IPS DF 19.7 (cell line): ENCODE measurements around the gene RBM6.

ENCODE experiments used
- DNase-seq: peaks from one replicate; pipeline ENCODE4 v3.0.0-alpha.2; 2013; ENCODE audit warnings: low read depth, low spot score

Gene RBM6

DNA sequence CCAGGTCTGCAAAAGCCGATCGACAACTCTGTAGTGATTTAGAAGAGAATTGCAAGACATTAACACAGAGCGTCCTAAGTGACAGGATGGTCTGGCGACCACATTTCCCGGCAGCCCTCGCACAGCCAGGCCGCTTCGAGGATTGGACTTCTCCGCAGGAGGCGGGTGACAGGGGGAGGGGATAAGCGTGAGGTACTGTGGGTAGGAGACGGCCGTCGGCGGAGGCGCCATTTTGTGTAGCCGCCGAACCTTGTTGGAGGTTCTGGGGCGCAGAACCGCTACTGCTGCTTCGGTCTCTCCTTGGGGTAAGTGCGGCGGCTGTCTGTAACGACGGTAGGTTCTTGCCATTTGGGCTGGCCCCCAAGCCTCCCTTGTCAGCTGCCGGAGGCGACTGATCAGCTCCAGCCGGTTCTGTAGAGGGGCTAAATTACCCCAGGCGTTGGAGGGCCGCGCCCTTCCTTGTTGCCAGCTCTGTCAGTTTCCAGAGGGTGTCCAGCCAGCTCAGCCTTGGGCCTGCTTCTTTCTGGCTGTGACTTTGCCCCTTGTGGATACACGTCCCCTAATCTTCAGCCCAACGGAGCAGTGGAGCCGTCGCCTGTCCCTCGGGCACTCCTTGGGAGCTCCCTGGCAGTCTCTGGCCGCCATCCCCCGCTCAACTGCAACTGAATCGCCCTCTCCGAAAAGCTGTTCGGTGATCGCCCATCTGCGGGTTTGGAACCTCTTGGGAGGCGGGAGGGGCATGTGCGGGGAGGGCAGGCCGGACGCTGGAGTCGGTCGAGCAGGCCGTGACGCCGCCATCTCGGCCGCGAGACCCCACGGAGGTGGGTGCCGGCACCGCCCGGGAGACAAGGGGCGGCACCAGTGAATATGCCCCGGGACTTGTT, 149.0 kb downstream of the RBM6 start, which contains the start of gene RBM5:
Gene RBM5 (plus strand): TSS at position 195 of the 884 bp plus-strand sequence. CDS start 1,516 bp downstream, outside the sequence.
- peak; percentile 72 for DNase-seq

- no peak for DNase-seq
Observed at GRCh38 chr3:50089609-50089945, 149.6 kb downstream of the RBM6 start.

DNA sequence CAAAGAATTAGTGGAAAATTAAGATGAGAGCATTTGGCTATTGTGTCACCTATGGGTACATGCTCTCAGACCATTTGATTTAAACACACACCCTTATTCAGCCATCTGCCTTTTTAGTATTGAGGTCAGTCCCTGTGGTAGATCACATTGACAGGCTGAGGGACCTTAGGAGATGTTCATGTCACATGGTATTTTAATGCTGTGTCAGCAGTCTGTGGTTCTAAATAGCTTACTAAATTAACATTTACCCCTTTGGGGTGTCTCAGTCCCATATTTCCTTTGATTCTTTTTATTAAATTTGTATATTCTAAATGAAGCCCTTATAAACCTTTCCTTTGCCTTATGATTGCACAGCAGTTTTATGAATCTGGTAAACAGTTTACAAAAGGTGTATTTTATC, 151.0 kb downstream of the RBM6 start:
- DNase-seq: no peak

- DNase-seq: no peak
Observed at GRCh38 chr3:50095352-50095998, 155.5 kb downstream of the RBM6 start.

GRCh38 chr3:50100386-50100785, 160.4 kb downstream of the RBM6 start:
- DNase-seq: no peak

DNA sequence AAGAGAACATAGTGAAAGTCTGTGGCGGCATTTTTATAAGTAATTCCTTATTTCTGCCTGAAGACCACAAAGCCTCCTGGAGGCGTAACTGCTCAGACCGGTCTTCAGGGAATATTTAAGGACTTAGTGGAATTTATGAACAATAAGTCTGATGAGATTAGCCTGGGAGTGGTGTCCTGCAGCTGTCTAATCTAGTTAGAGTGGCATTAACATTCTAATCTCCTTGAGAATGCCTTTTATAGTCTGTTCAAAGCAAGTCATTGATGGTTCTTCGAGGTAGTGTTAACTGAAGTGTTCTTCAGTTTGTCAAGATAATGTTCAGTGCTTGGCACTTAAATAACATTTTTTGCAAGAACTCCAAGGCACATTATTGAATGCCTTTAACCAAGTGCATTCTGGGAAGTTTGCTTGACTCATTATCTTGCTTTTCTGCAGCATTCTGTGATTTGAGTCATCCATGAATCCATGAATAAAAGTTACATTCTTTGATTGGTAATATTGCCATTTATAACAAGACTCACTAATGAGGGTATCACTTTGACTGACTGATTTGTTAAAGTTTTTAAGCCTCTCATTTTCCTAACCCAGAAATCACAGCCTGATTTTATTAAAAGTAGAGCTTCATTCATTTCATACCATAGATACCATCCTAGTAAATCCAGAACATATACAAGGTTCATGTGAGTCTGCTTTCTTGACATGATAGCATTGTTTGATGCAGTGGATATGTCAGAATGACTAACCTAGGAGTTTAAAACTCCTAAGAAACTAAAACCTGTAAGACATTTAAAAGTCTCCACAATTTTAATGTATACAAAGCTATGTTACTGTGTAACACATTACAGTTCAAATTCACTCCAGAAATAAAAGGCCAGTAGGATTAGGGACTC, 161.3 kb downstream of the RBM6 start:
- DNase-seq: no peak

DNA sequence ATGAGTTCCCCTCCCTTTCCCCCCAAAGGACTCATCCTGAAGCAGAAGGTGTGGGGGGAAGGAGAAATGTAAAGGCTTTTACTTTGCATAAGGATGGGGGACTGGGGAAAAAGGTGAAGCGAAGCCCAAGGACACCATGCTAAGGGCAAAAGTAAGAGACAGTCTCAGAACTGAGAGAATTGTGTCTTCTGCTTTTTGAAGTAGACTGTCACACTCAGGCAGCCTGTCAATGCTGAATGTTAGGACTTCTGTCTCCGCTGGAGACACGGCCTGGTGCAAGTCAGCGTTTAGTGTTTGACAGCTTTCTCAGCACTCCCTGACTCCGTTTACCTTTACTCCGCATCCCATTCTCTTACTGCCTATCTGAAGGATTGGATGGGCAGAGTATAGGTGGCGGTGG, 162.6 kb downstream of the RBM6 start:
- no peak for DNase-seq

DNA sequence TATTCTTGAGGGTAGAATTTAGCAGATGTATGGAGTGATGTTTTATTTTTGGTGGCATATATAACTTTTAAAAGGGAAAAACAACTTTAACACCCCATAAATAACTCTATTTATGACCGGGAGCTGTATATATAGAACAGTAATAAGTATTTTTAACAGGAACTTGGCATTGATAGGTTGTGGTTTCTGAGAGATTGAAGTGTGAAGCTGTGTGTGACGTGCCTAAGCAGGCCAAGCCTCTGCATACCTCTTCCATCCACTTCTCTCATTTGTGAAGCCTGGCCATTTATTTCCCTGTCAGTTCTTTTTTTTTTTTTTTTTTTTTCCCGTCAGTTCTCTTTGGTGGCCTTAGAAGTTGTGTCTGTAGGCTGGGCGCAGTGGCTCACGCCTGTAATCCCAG, 171.8 kb downstream of the RBM6 start:
- no peak for DNase-seq

DNA sequence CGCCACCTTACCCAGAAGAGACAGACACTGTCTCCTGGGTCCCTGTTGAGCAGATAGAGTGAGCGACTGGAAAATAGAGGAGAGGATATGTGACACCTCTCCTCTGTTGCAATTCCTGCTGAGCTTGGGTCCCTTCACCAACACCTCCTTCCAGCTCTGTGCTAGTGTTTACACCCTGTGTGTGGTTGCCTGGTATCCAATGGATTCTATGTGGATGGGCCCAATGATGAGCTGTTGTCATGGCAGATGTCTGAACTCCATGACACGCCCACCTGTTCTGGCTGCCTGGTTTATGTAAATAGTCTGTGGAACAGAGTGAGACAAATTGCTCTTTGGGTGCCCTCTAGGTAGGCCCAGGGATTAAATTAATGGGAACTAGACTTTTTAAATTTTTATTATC, 172.5 kb downstream of the RBM6 start:
- no peak for DNase-seq

- DNase-seq: no peak
Observed at GRCh38 chr3:50117120-50117519, 177.2 kb downstream of the RBM6 start.

GRCh38 chr3:50118237-50118636, 178.3 kb downstream of the RBM6 start:
- DNase-seq: no peak

DNA sequence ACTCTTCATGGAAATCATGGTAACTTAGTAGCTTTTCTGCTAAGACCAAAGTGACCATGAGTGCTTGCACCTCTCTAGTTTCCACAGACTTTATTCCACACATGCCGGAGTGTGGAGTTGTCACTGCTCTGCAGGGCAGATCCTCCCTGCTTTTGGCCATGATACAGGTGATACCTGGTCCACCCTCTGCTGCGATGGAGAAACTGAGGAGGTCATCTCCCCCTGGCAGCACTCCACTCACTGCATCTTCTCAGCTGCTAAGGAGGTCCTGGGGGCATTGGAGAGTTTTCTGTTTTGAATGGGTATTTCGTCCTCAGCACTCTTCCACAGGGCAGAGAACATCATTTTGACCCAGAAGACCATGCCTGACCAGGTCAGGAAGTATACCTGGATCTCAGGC, 179.8 kb downstream of the RBM6 start:
- no peak for DNase-seq

GRCh38 chr3:50120364-50121071, 180.6 kb downstream of the RBM6 start:
- DNase-seq: no peak

- DNase-seq: peak; percentile 54
Observed at GRCh38 chr3:50121072-50122032, 181.4 kb downstream of the RBM6 start.

GRCh38 chr3:50122071-50122470, 182.1 kb downstream of the RBM6 start:
- DNase-seq: no peak

- no peak for DNase-seq
Observed at GRCh38 chr3:50122661-50123391, 182.9 kb downstream of the RBM6 start.

DNA sequence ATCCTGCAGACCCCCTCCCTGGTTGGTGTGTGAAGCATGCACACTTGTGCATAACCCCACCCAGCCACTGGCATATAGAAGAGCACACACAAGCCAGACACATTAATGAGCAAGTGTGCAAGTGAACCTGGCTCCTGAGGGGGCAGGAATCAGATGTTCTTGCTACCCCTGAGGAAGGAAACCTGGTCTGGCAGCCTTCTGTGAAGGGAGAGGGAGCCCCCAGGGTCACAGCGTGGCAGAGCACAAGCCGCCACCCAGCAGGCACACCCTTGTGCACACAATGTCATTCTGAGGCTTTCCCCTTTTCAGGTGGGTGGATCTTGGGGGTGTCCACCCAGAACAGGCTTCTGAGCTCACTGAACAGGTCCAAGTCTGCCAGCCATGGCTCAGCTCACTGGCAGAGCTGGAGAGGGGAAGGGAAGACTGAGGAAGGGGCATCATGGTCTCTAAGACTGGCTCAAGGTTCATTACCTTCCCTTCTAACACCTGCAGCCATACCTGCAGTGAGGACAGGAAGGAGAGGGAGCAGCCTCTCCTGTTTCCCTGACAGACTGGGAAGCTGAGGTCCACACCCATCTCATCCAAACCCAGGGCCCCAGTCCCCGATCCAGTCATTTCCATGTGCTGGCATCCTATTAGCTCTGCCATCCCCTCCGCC, 183.6 kb downstream of the RBM6 start:
- no peak for DNase-seq

GRCh38 chr3:50124052-50124799, 184.3 kb downstream of the RBM6 start:
- DNase-seq: no peak
